Stimulated activated CD4-positive, alpha-beta T cell treated with anti-CD3 and anti-CD28 coated beads, Interleukin-4, amount 100 ng/mL, for 1 hour (primary cell): ENCODE data around the gene MDFIC2.

ENCODE experiments used
- DNase-seq: peaks from one replicate; pipeline ENCODE4 v3.0.0-alpha.2; 2020

MDFIC2 gene

GRCh38 chr3:70177881-70178645 is 134.4 kb downstream of the MDFIC2 start:
- no peak for DNase-seq

- DNase-seq, result no peak
These were observed 136.2 kb downstream of the MDFIC2 start for GRCh38 chr3:70176224-70176623.

GRCh38 chr3:70156808-70157207 is 155.6 kb downstream of the MDFIC2 start:
- no peak for DNase-seq

- DNase-seq, result no peak
These were observed 161.8 kb downstream of the MDFIC2 start for GRCh38 chr3:70150599-70150998.

- DNase-seq, result no peak
These were observed 162.6 kb downstream of the MDFIC2 start for GRCh38 chr3:70149714-70150400.
